Neural cell (in vitro differentiated cells): ENCODE data around the gene TRABD2B. TPM values are rescaled to one million over a fixed set of nuclear protein-coding genes. Genes with fewer than 3 reads are reported as not detected.

Experiments
- H2AFZ ChIP-seq: fragments of 200-600, 300-800 bp; sonication (generic), shearing (Covaris generic); 2 replicates; pipeline ENCODE4 v1.6.0; 2014; ENCODE audit warnings: low read depth, mild to moderate bottlenecking, antibody characterized with exemption, low read length, moderate library complexity
- H3F3A ChIP-seq: fragments of 200-600 bp; shearing (Covaris generic); 2 replicates; pipeline ENCODE4 v1.6.1; 2016; ENCODE audit warnings: mild to moderate bottlenecking, moderate library complexity, mixed read lengths, antibody characterized with exemption, low read length; ENCODE audit not compliant: insufficient read depth, poor library complexity, severe bottlenecking
- H3K27ac ChIP-seq: fragments of 200-600, 300-800 bp; sonication (generic), shearing (Covaris generic); 2 replicates; pipeline ENCODE4 v1.5.1; 2014; ENCODE audit warnings: mild to moderate bottlenecking, low read length, moderate library complexity
- H3K27me3 ChIP-seq: fragments of 300-800, 200-600 bp; sonication (generic), shearing (Covaris generic); 2 replicates; pipeline ENCODE4 v1.6.0; 2014; ENCODE audit warnings: mild to moderate bottlenecking, low read depth, low read length, moderate library complexity; ENCODE audit not compliant: insufficient read depth
- H3K36me3 ChIP-seq: fragments of 300-800, 200-600 bp; sonication (generic), shearing (Covaris generic); 2 replicates; pipeline ENCODE4 v1.5.1; 2014; ENCODE audit warnings: mild to moderate bottlenecking, antibody characterized with exemption, low read length, moderate library complexity; ENCODE audit not compliant: insufficient read depth
- H3K4me2 ChIP-seq: fragments of 300-800, 200-600 bp; sonication (generic), shearing (Covaris generic); 2 replicates; pipeline ENCODE4 v1.6.0; 2014; ENCODE audit warnings: mild to moderate bottlenecking, low read length
- H3K4me3 ChIP-seq: fragments of 300-800, 200-600 bp; sonication (generic), shearing (Covaris generic); 2 replicates; pipeline ENCODE4 v1.5.1; 2014; ENCODE audit warnings: mild to moderate bottlenecking, low read length, moderate library complexity
- H3K79me2 ChIP-seq: fragments of 200-600 bp; shearing (Covaris generic); replicated peaks from 2 replicates; pipeline ENCODE4 v1.6.0; 2014; ENCODE audit warnings: mild to moderate bottlenecking, low read length, moderate library complexity; ENCODE audit not compliant: insufficient read depth
- H3K9ac ChIP-seq: fragments of 300-800, 200-600 bp; sonication (generic), shearing (Covaris generic); 2 replicates; pipeline ENCODE4 v1.6.1; 2016; ENCODE audit warnings: mild to moderate bottlenecking, low read length, mixed read lengths
- H3K9me2 ChIP-seq: fragments of 200-600 bp; shearing (Covaris generic); 2 replicates; pipeline ENCODE4 v1.6.1; 2016; ENCODE audit warnings: mild to moderate bottlenecking, low read length, mixed read lengths; ENCODE audit not compliant: insufficient read depth
- H3K9me3 ChIP-seq: fragments of 200-600, 300-800 bp; sonication (generic), shearing (Covaris generic); 2 replicates; pipeline ENCODE4 v1.6.1; 2016; ENCODE audit warnings: mild to moderate bottlenecking, mixed run types, low read length, moderate library complexity, mixed read lengths
- H4K20me1 ChIP-seq: fragments of 200-600 bp; shearing (Covaris generic); 2 replicates; pipeline ENCODE4 v1.6.1; 2016; ENCODE audit warnings: mild to moderate bottlenecking, mixed run types; ENCODE audit not compliant: insufficient read depth
- EP300 ChIP-seq: fragments of 450-650 bp; conservative IDR thresholded peaks from 2 replicates; pipeline ENCODE4 v1.6.1; 2014; ENCODE audit warnings: antibody characterized with exemption, mild to moderate bottlenecking, moderate library complexity; ENCODE audit not compliant: poor library complexity, severe bottlenecking
- EZH2 ChIP-seq: fragments of 200-600, 300-800 bp; shearing (Covaris generic), sonication (generic); IDR thresholded peaks from 2 replicates; pipeline ENCODE4 v1.6.1; 2014; ENCODE audit warnings: antibody characterized with exemption, low read length, borderline replicate concordance, mild to moderate bottlenecking; ENCODE audit not compliant: insufficient read depth, poor library complexity, severe bottlenecking
- MXI1 ChIP-seq: fragments of 450-650 bp; conservative IDR thresholded peaks from 2 replicates; pipeline ENCODE4 v1.6.1; 2014; ENCODE audit warnings: antibody characterized with exemption, mild to moderate bottlenecking; ENCODE audit not compliant: poor library complexity, severe bottlenecking
- POLR2AphosphoS5 ChIP-seq: IDR thresholded peaks from 2 replicates; pipeline ENCODE4 v1.6.1; 2012
- RAD21 ChIP-seq: fragments of 450-650 bp; conservative IDR thresholded peaks from 2 replicates; pipeline ENCODE4 v1.6.1; 2014; ENCODE audit warnings: antibody characterized with exemption, mild to moderate bottlenecking, moderate library complexity
- SMC3 ChIP-seq: fragments of 450-650 bp; conservative IDR thresholded peaks from 2 replicates; pipeline ENCODE4 v1.6.1; 2014; ENCODE audit warnings: antibody characterized with exemption, mild to moderate bottlenecking, moderate library complexity; ENCODE audit not compliant: poor library complexity
- TAF1 ChIP-seq: IDR thresholded peaks from 2 replicates; pipeline ENCODE4 v1.6.1; 2012; ENCODE audit warnings: low read depth
- polyA plus RNA-seq: library from polyadenylated mRNA; depleted of rRNA; stranded (reverse); fragments of >200 nt; gene quantifications from 2 replicates; pipeline ENCODE4 v1.2.3, GENCODE V29; 2014
- TF ChIP-seq, protein P1 (sequence below): IDR thresholded peaks from 2 replicates; pipeline ENCODE4 v1.6.1; 2012; ENCODE audit warnings: borderline replicate concordance
- TF ChIP-seq, protein P2 (sequence below): fragments of 450-650 bp; IDR thresholded peaks from 2 replicates; pipeline ENCODE4 v1.5.1; 2014; ENCODE audit warnings: antibody characterized with exemption, mild to moderate bottlenecking, moderate library complexity; ENCODE audit not compliant: poor library complexity, severe bottlenecking

Gene TRABD2B
- polyA plus RNA-seq, 1 donor from 2014 or later: 0.02 TPM

DNA sequence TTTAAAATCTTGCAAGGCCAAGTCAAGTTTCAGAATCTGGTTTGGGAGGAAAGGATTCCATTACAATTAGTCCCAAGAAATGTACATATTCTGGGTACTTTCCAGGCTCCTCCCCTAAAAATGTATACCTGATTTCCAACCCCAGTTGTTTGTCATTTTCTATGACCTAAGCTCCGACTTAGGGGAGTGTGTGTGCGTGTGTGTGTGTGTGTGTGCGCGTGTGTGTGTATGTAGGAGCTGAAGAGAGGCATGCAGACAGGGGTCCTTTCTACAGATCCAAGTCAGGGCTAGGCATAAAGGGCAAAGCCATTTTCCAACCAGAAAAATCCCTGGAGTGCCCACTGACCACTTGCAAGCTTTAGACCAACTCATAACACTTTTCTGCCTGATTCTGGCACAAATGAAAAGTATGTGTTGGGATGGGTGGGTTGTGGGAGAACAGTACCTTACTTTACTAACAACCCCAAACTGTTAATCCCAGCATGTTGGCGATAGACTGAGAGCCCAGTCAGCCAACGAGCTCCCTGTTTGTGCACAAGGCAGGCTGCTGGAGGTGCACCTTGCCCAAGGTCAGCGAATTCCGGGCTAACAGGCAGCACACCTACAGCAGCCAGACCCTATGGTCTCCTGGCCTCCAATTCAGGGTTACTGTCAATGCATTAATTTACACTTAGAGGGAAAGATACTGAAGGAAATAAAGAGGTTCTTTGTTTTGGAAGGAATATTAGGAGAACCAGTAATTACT is 1.7 kb downstream of the TRABD2B start:
- Histone ChIP-seq H3F3A (no peaks in the 10 kb centered on the region), H3K79me2 (no peaks in the 10 kb centered on the region), H3K36me3 (no peaks in the 10 kb centered on the region), H3K9ac (no peak overlapping the region), H2AFZ (no peak overlapping the region), H3K27me3 (peaks cover 64% of the 10 kb centered on the region), H3K4me2 (no peak overlapping the region), H3K9me3 (no peaks in the 10 kb centered on the region), H4K20me1 (no peaks in the 10 kb centered on the region), H3K4me3 (no peak overlapping the region), H3K9me2 (no peaks in the 10 kb centered on the region), H3K27ac (no peak overlapping the region)
- TF ChIP-seq MXI1: no peak
- TF ChIP-seq, protein P1, sequence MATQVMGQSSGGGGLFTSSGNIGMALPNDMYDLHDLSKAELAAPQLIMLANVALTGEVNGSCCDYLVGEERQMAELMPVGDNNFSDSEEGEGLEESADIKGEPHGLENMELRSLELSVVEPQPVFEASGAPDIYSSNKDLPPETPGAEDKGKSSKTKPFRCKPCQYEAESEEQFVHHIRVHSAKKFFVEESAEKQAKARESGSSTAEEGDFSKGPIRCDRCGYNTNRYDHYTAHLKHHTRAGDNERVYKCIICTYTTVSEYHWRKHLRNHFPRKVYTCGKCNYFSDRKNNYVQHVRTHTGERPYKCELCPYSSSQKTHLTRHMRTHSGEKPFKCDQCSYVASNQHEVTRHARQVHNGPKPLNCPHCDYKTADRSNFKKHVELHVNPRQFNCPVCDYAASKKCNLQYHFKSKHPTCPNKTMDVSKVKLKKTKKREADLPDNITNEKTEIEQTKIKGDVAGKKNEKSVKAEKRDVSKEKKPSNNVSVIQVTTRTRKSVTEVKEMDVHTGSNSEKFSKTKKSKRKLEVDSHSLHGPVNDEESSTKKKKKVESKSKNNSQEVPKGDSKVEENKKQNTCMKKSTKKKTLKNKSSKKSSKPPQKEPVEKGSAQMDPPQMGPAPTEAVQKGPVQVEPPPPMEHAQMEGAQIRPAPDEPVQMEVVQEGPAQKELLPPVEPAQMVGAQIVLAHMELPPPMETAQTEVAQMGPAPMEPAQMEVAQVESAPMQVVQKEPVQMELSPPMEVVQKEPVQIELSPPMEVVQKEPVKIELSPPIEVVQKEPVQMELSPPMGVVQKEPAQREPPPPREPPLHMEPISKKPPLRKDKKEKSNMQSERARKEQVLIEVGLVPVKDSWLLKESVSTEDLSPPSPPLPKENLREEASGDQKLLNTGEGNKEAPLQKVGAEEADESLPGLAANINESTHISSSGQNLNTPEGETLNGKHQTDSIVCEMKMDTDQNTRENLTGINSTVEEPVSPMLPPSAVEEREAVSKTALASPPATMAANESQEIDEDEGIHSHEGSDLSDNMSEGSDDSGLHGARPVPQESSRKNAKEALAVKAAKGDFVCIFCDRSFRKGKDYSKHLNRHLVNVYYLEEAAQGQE: no peak
- no peak for TF ChIP-seq POLR2AphosphoS5
- no peak for TF ChIP-seq RAD21
- TF ChIP-seq, protein P2, sequence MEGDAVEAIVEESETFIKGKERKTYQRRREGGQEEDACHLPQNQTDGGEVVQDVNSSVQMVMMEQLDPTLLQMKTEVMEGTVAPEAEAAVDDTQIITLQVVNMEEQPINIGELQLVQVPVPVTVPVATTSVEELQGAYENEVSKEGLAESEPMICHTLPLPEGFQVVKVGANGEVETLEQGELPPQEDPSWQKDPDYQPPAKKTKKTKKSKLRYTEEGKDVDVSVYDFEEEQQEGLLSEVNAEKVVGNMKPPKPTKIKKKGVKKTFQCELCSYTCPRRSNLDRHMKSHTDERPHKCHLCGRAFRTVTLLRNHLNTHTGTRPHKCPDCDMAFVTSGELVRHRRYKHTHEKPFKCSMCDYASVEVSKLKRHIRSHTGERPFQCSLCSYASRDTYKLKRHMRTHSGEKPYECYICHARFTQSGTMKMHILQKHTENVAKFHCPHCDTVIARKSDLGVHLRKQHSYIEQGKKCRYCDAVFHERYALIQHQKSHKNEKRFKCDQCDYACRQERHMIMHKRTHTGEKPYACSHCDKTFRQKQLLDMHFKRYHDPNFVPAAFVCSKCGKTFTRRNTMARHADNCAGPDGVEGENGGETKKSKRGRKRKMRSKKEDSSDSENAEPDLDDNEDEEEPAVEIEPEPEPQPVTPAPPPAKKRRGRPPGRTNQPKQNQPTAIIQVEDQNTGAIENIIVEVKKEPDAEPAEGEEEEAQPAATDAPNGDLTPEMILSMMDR: no peak
- TF ChIP-seq SMC3: no peak
- TF ChIP-seq TAF1: no peak
- no peak for TF ChIP-seq EZH2
- TF ChIP-seq EP300: no peak

- Histone ChIP-seq H3K9ac (no peak overlapping the region), H3K27ac (no peak overlapping the region), H4K20me1 (no peaks in the 10 kb centered on the region), H3K27me3 (peaks cover 50% of the 10 kb centered on the region), H3K9me3 (no peaks in the 10 kb centered on the region), H3K9me2 (no peaks in the 10 kb centered on the region), H2AFZ (no peak overlapping the region), H3K4me2 (no peak overlapping the region), H3F3A (no peaks in the 10 kb centered on the region), H3K4me3 (no peak overlapping the region), H3K36me3 (no peaks in the 10 kb centered on the region), H3K79me2 (no peaks in the 10 kb centered on the region)
- no peak for TF ChIP-seq POLR2AphosphoS5
- TF ChIP-seq, protein P2: no peak
- no peak for TF ChIP-seq RAD21
Measured at GRCh38 chr1:47993881-47994625, 3.1 kb downstream of the TRABD2B start.
